HEK293 (cell line): ENCODE data around the gene ACTRT2.

Experiments
- CTCF ChIA-PET: fragments of 350-600 bp; formaldehyde crosslinking; extraction: SDS; loops from one replicate; lab custom pipeline; 2021; ENCODE audit warnings: antibody characterized with exemption; lab: Yijun Ruan, JAX
- POLR2A ChIA-PET: fragments of 300-600 bp; formaldehyde crosslinking; extraction: SDS; loops from one replicate; lab custom pipeline; 2020; ENCODE audit warnings: antibody characterized with exemption, inconsistent platforms; lab: Yijun Ruan, JAX
- H3K27ac ChIP-seq: fragments of 200-500 bp; sonication (Bioruptor generic); 2 replicates; pipeline ENCODE4 v1.5.1; 2014; ENCODE audit warnings: low read depth, low read length, control low read depth, inconsistent platforms; ENCODE audit errors: extremely low read depth
- H3K36me3 ChIP-seq, 2 experiments: fragments of 200-500 bp in 1 of 2; sonication (Bioruptor generic) in 1 of 2; 1 replicate in 1 of 2; 2 replicates in 1 of 2; pipeline ENCODE4 v1.5.1; 2014 to 2017; ENCODE audit warnings: inconsistent platforms in 2 of 2, low read length in 2 of 2; ENCODE audit not compliant: control insufficient read depth in 2 of 2, insufficient read depth in 1 of 2
- H3K4me1 ChIP-seq: fragments of 200-500 bp; sonication (Bioruptor generic); 2 replicates; pipeline ENCODE4 v1.5.1; 2014; ENCODE audit warnings: mild to moderate bottlenecking, low read length, inconsistent platforms; ENCODE audit not compliant: control insufficient read depth, insufficient read depth
- H3K4me3 ChIP-seq: 2 replicates; pipeline ENCODE4 v1.5.1; 2011; ENCODE audit warnings: low read depth, mild to moderate bottlenecking, control low read depth, low read length, moderate library complexity
- H3K9me3 ChIP-seq: fragments of 200-500 bp; sonication (Bioruptor generic); 2 replicates; pipeline ENCODE4 v1.5.1; 2014; ENCODE audit warnings: low read depth, low read length, inconsistent platforms; ENCODE audit not compliant: control insufficient read depth, insufficient read depth
- BCL11A ChIP-seq: fragments of 450-650 bp; formaldehyde crosslinking; IDR thresholded peaks from 2 replicates; pipeline ENCODE4 v1.5.1; 2016; ENCODE audit warnings: low read depth, missing biosample characterization, missing genetic modification characterization
- ELK4 ChIP-seq: IDR thresholded peaks from 2 replicates; pipeline ENCODE4 v1.6.1; 2011; ENCODE audit warnings: mild to moderate bottlenecking, low read depth, low read length, borderline replicate concordance
- IKZF3 ChIP-seq: fragments of 450-650 bp; IDR thresholded peaks from 2 replicates; pipeline ENCODE4 v1.5.0; 2018; ENCODE audit warnings: missing biosample characterization, mild to moderate bottlenecking, missing genetic modification characterization, moderate library complexity
- MYNN ChIP-seq: fragments of 450-650 bp; formaldehyde crosslinking; IDR thresholded peaks from 2 replicates; pipeline ENCODE4 v1.5.1; 2016; ENCODE audit warnings: missing biosample characterization, missing genetic modification characterization, borderline replicate concordance
- OVOL3 ChIP-seq: fragments of 450-650 bp; formaldehyde crosslinking; IDR thresholded peaks from 2 replicates; pipeline ENCODE4 v1.5.1; 2016; ENCODE audit warnings: missing biosample characterization, missing genetic modification characterization
- TCF7L2 ChIP-seq: IDR thresholded peaks from 2 replicates; pipeline ENCODE4 v1.6.1; 2011; ENCODE audit warnings: low read depth, mild to moderate bottlenecking, inconsistent platforms, low read length, moderate library complexity, borderline replicate concordance
- WT1 ChIP-seq: fragments of 450-650 bp; formaldehyde crosslinking; IDR thresholded peaks from 2 replicates; pipeline ENCODE4 v1.5.1; 2016; ENCODE audit warnings: missing biosample characterization, missing genetic modification characterization
- ZBTB1 ChIP-seq: fragments of 450-650 bp; formaldehyde crosslinking; IDR thresholded peaks from 2 replicates; pipeline ENCODE4 v1.5.1; 2016; ENCODE audit warnings: missing biosample characterization, missing genetic modification characterization
- ZFP41 ChIP-seq: fragments of 450-650 bp; formaldehyde crosslinking; IDR thresholded peaks from 2 replicates; pipeline ENCODE4 v1.5.1; 2016; ENCODE audit warnings: missing biosample characterization, missing genetic modification characterization, borderline replicate concordance
- ZNF169 ChIP-seq: fragments of 450-650 bp; formaldehyde crosslinking; IDR thresholded peaks from 2 replicates; pipeline ENCODE4 v1.5.1; 2016; ENCODE audit warnings: missing biosample characterization, missing genetic modification characterization
- ZNF184 ChIP-seq: fragments of 450-650 bp; IDR thresholded peaks from 2 replicates; pipeline ENCODE4 v1.5.1; 2018; ENCODE audit warnings: missing biosample characterization, mild to moderate bottlenecking, missing genetic modification characterization
- ZNF202 ChIP-seq: fragments of 450-650 bp; formaldehyde crosslinking; IDR thresholded peaks from 2 replicates; pipeline ENCODE4 v1.5.1; 2016; ENCODE audit warnings: missing biosample characterization, missing genetic modification characterization, borderline replicate concordance
- ZNF266 ChIP-seq: fragments of 450-650 bp; formaldehyde crosslinking; IDR thresholded peaks from 2 replicates; pipeline ENCODE4 v1.5.1; 2016; ENCODE audit warnings: missing biosample characterization, missing genetic modification characterization, low read depth
- ZNF341 ChIP-seq: fragments of 450-650 bp; formaldehyde crosslinking; IDR thresholded peaks from 2 replicates; pipeline ENCODE4; 2016; ENCODE audit warnings: low read depth, missing biosample characterization, missing genetic modification characterization
- ZNF416 ChIP-seq: fragments of 450-650 bp; formaldehyde crosslinking; IDR thresholded peaks from 2 replicates; pipeline ENCODE4 v1.5.1; 2016; ENCODE audit warnings: missing biosample characterization, missing genetic modification characterization
- ZNF529 ChIP-seq: fragments of 450-650 bp; formaldehyde crosslinking; IDR thresholded peaks from 2 replicates; pipeline ENCODE4 v1.5.1; 2017; ENCODE audit warnings: missing genetic modification characterization, missing biosample characterization; ENCODE audit not compliant: insufficient replicate concordance
- ZNF549 ChIP-seq: fragments of 450-650 bp; IDR thresholded peaks from 2 replicates; pipeline ENCODE4 v1.5.1; 2018; ENCODE audit warnings: missing biosample characterization, missing genetic modification characterization, mild to moderate bottlenecking, inconsistent platforms, moderate library complexity
- ZNF555 ChIP-seq: fragments of 450-650 bp; formaldehyde crosslinking; conservative IDR thresholded peaks from 2 replicates; pipeline ENCODE4 v1.5.1; 2017; ENCODE audit warnings: missing biosample characterization, mild to moderate bottlenecking, missing genetic modification characterization, inconsistent platforms
- ZNF585B ChIP-seq: fragments of 450-650 bp; formaldehyde crosslinking; IDR thresholded peaks from 2 replicates; pipeline ENCODE4 v1.5.1; 2016; ENCODE audit warnings: missing biosample characterization, missing genetic modification characterization
- ZNF626 ChIP-seq: fragments of 450-650 bp; sonication (Bioruptor Pico); formaldehyde crosslinking; IDR thresholded peaks from 2 replicates; pipeline ENCODE4 v1.5.1; 2018; ENCODE audit warnings: missing biosample characterization, missing genetic modification characterization, inconsistent platforms
- ZNF654 ChIP-seq: fragments of 450-650 bp; formaldehyde crosslinking; IDR thresholded peaks from 2 replicates; pipeline ENCODE4 v1.5.1; 2016; ENCODE audit warnings: low read depth, missing biosample characterization, missing genetic modification characterization
- ZNF701 ChIP-seq: fragments of 450-650 bp; formaldehyde crosslinking; IDR thresholded peaks from 2 replicates; pipeline ENCODE4 v1.5.1; 2016; ENCODE audit warnings: missing biosample characterization, missing genetic modification characterization
- ZSCAN30 ChIP-seq: fragments of 450-650 bp; IDR thresholded peaks from 2 replicates; pipeline ENCODE4 v1.5.1; 2018; ENCODE audit warnings: missing biosample characterization, mild to moderate bottlenecking, missing genetic modification characterization, moderate library complexity
- TF ChIP-seq, protein P1 (sequence below): fragments of 450-650 bp; formaldehyde crosslinking; IDR thresholded peaks from 2 replicates; pipeline ENCODE4 v1.5.1; 2016; ENCODE audit warnings: missing biosample characterization, missing genetic modification characterization
- TF ChIP-seq, protein P2 (sequence below): fragments of 450-650 bp; formaldehyde crosslinking; IDR thresholded peaks from 2 replicates; pipeline ENCODE4 v1.5.1; 2016; ENCODE audit warnings: missing biosample characterization, missing genetic modification characterization
- TF ChIP-seq, protein P3 (sequence below): fragments of 450-650 bp; formaldehyde crosslinking; IDR thresholded peaks from 2 replicates; pipeline ENCODE4 v1.5.1; 2016; ENCODE audit warnings: missing biosample characterization, missing genetic modification characterization

Gene ACTRT2

DNA sequence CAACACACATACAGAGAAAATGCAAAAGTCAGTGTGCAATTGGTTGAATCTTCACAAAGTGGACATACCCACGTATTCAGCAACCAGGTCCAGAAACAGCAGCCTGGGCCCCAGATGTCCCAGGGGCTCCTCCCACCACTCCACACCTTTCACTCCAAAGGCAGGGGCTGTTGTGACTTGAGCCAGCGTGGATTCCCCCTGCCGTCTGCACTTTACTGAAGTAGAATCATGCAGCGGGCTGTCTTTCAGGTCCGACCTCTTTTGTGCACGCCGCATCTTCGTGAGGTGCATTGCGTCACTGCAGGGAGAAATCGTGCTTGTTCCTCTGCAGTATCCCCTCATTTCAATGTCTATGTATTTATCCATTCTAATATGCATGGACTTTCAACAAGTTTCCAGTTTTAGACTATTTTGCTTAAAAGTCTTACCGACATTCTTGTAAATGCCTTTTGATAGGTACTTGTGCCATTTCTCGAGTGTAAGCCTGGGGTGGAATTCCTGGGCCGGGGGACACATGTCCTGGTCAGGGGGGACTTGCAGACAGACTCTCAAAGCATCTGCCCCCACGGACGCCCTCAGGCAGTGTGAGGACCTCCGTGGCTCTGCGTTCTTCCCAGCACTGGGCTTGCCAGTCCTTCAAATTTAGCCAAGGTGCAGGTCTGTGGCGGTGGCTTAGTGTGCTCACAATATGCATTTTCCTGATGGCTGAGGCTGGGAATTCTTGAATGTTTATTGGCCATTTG lies 29.3 kb upstream of the ACTRT2 start:
- no peak for TF ChIP-seq ZNF266 (tag by site-specific recombination)
- no peak for TF ChIP-seq ZSCAN30 (tag by site-specific recombination)
- TF ChIP-seq ELK4 = no peak
- no peak for TF ChIP-seq BCL11A (tag by site-specific recombination)
- no peak for TF ChIP-seq ZNF626
- TF ChIP-seq WT1 (tag by site-specific recombination) = no peak
- TF ChIP-seq TCF7L2 = no peak
- TF ChIP-seq, protein P1, sequence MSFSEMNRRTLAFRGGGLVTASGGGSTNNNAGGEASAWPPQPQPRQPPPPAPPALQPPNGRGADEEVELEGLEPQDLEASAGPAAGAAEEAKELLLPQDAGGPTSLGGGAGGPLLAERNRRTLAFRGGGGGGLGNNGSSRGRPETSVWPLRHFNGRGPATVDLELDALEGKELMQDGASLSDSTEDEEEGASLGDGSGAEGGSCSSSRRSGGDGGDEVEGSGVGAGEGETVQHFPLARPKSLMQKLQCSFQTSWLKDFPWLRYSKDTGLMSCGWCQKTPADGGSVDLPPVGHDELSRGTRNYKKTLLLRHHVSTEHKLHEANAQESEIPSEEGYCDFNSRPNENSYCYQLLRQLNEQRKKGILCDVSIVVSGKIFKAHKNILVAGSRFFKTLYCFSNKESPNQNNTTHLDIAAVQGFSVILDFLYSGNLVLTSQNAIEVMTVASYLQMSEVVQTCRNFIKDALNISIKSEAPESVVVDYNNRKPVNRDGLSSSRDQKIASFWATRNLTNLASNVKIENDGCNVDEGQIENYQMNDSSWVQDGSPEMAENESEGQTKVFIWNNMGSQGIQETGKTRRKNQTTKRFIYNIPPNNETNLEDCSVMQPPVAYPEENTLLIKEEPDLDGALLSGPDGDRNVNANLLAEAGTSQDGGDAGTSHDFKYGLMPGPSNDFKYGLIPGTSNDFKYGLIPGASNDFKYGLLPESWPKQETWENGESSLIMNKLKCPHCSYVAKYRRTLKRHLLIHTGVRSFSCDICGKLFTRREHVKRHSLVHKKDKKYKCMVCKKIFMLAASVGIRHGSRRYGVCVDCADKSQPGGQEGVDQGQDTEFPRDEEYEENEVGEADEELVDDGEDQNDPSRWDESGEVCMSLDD (tag by site-specific recombination) = no peak
- TF ChIP-seq ZNF555 = no peak
- TF ChIP-seq ZNF184 (tag by site-specific recombination) = no peak
- no peak for TF ChIP-seq ZNF654 (tag by site-specific recombination)
- no peak for TF ChIP-seq ZBTB1 (tag by site-specific recombination)
- no peak for TF ChIP-seq ZNF341 (tag by site-specific recombination)
- no peak for TF ChIP-seq ZNF529 (tag by site-specific recombination)
- no peak for TF ChIP-seq ZNF585B (tag by site-specific recombination)
- TF ChIP-seq ZNF202 (tag by site-specific recombination) = no peak
- TF ChIP-seq, all 188 proteins: peak for 0
- ChIA-PET CTCF (no interaction called here), POLR2A (no interaction called here)
- Histone ChIP-seq H3K4me1 (no peaks in the 10 kb centered on the region), H3K9me3 (no peaks in the 10 kb centered on the region), H3K4me3 (no peak overlapping the region), H3K36me3 (no peaks in the 10 kb centered on the region), H3K27ac (no peak overlapping the region)

DNA sequence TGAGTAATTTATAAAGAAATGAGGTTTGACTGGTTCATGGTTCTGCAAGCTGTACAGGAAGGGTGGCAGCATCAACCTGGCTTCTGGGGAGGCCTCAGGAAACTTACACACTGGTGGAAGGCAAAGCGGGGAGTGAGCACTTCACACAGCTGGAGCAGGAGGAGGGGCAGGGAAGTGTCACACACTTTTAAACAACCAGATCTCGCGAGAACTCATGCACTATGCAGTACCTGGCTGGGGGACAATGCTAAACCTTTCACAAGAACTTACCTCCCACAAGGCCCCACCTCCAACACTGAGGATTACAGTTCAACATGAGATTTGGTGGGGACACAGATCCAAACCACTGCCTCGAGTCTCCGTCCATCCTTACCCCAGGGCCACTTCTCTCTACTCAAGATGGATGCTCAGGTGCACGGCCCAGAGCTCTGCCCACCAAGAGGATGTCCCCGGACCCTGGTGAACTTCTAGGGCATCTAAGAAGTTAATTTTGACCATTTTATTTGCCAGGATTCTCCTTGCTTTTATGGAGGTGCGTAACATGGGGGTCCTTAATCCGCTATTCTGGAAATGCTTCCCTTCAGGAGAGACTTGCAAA lies 22.7 kb upstream of the ACTRT2 start:
- Histone ChIP-seq H3K9me3 (no peaks in the 10 kb centered on the region), H3K4me1 (no peaks in the 10 kb centered on the region), H3K36me3 (no peaks in the 10 kb centered on the region), H3K27ac (no peak overlapping the region), H3K4me3 (no peak overlapping the region)
- POLR2A ChIA-PET = no interaction called here
- CTCF ChIA-PET = no interaction called here
- no peak for TF ChIP-seq ZNF416 (tag by site-specific recombination)
- TF ChIP-seq, protein P2, sequence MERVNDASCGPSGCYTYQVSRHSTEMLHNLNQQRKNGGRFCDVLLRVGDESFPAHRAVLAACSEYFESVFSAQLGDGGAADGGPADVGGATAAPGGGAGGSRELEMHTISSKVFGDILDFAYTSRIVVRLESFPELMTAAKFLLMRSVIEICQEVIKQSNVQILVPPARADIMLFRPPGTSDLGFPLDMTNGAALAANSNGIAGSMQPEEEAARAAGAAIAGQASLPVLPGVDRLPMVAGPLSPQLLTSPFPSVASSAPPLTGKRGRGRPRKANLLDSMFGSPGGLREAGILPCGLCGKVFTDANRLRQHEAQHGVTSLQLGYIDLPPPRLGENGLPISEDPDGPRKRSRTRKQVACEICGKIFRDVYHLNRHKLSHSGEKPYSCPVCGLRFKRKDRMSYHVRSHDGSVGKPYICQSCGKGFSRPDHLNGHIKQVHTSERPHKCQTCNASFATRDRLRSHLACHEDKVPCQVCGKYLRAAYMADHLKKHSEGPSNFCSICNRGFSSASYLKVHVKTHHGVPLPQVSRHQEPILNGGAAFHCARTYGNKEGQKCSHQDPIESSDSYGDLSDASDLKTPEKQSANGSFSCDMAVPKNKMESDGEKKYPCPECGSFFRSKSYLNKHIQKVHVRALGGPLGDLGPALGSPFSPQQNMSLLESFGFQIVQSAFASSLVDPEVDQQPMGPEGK (tag by site-specific recombination) = no peak
- TF ChIP-seq ZFP41 (tag by site-specific recombination) = no peak
- no peak for TF ChIP-seq ZNF169
- TF ChIP-seq ZNF549 (tag by site-specific recombination) = no peak
- TF ChIP-seq, protein P3, sequence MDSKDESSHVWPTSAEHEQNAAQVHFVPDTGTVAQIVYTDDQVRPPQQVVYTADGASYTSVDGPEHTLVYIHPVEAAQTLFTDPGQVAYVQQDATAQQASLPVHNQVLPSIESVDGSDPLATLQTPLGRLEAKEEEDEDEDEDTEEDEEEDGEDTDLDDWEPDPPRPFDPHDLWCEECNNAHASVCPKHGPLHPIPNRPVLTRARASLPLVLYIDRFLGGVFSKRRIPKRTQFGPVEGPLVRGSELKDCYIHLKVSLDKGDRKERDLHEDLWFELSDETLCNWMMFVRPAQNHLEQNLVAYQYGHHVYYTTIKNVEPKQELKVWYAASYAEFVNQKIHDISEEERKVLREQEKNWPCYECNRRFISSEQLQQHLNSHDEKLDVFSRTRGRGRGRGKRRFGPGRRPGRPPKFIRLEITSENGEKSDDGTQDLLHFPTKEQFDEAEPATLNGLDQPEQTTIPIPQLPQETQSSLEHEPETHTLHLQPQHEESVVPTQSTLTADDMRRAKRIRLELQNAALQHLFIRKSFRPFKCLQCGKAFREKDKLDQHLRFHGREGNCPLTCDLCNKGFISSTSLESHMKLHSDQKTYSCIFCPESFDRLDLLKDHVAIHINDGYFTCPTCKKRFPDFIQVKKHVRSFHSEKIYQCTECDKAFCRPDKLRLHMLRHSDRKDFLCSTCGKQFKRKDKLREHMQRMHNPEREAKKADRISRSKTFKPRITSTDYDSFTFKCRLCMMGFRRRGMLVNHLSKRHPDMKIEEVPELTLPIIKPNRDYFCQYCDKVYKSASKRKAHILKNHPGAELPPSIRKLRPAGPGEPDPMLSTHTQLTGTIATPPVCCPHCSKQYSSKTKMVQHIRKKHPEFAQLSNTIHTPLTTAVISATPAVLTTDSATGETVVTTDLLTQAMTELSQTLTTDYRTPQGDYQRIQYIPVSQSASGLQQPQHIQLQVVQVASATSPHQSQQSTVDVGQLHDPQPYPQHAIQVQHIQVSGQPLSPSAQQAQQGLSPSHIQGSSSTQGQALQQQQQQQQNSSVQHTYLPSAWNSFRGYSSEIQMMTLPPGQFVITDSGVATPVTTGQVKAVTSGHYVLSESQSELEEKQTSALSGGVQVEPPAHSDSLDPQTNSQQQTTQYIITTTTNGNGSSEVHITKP (tag by site-specific recombination) = no peak
- no peak for TF ChIP-seq IKZF3 (tag by site-specific recombination)
- no peak for TF ChIP-seq OVOL3 (tag by site-specific recombination)
- no peak for TF ChIP-seq ZNF701 (tag by site-specific recombination)
- no peak for TF ChIP-seq MYNN (tag by site-specific recombination)
